ENCODE results near the gene PACSIN2.

PACSIN2 gene

GRCh38 chr22:42947211-42947990 is 67.5 kb downstream of the PACSIN2 start:
- Histone ChIP-seq H3K27ac (no peak overlapping the region), H2AFZ (no peak overlapping the region), H3K4me3 (ENCODE audit: low read depth, low read length) (no peak overlapping the region), H3K4me2 (ENCODE audit: low read length) (no peak overlapping the region), H3K27me3 (ENCODE audit: control insufficient read depth, insufficient read depth, low read length) (no peaks in the 10 kb centered on the region), H3K36me3 (ENCODE audit: control insufficient read depth, insufficient read depth, low read length) (no peaks in the 10 kb centered on the region), H3K4me1 (peaks cover 7% of the 10 kb centered on the region), H3K9ac (no peak overlapping the region), H3K79me2 (no peaks in the 10 kb centered on the region), H3K9me3 (ENCODE audit: control insufficient read depth, low read length) (no peaks in the 10 kb centered on the region)
- TF ChIP-seq CTCF (IDR thresholded peaks at IDR 0.05), result no peak

- no peaks in the 10 kb centered on the region for H3K9me3 ChIP-seq (ENCODE audit: control insufficient read depth, low read length)
- no peaks in the 10 kb centered on the region for H3K36me3 ChIP-seq (ENCODE audit: control insufficient read depth, insufficient read depth, low read length)
- no peak overlapping the region for H2AFZ ChIP-seq
- no peak overlapping the region for H3K4me2 ChIP-seq (ENCODE audit: low read length)
- TF ChIP-seq CTCF (IDR thresholded peaks at IDR 0.05), result no peak
- H3K27ac ChIP-seq, result no peak overlapping the region
- H3K9ac ChIP-seq, result no peak overlapping the region
- H3K4me1 ChIP-seq, result peaks cover 7% of the 10 kb centered on the region
- H3K27me3 ChIP-seq (ENCODE audit: control insufficient read depth, insufficient read depth, low read length), result no peaks in the 10 kb centered on the region
- H3K79me2 ChIP-seq, result no peaks in the 10 kb centered on the region
- H3K4me3 ChIP-seq (ENCODE audit: low read depth, low read length), result no peak overlapping the region
Measured at GRCh38 chr22:42946546-42947198, 68.3 kb downstream of the PACSIN2 start.

- H3K27me3 ChIP-seq (ENCODE audit: control insufficient read depth, insufficient read depth, low read length), result no peaks in the 10 kb centered on the region
- no peak overlapping the region for H3K9ac ChIP-seq
- H2AFZ ChIP-seq, result no peak overlapping the region
- no peak overlapping the region for H3K4me3 ChIP-seq (ENCODE audit: low read depth, low read length)
- H3K9me3 ChIP-seq (ENCODE audit: control insufficient read depth, low read length), result no peaks in the 10 kb centered on the region
- no peaks in the 10 kb centered on the region for H3K36me3 ChIP-seq (ENCODE audit: control insufficient read depth, insufficient read depth, low read length)
- TF ChIP-seq CTCF (IDR thresholded peaks at IDR 0.05), result no peak
- no peak overlapping the region for H3K4me2 ChIP-seq (ENCODE audit: low read length)
- peaks cover 4% of the 10 kb centered on the region for H3K79me2 ChIP-seq
- peaks cover 7% of the 10 kb centered on the region for H3K4me1 ChIP-seq
- peak overlapping the region; percentile 39 for H3K27ac ChIP-seq
Measured at GRCh38 chr22:42945736-42946135, 69.2 kb downstream of the PACSIN2 start.

GRCh38 chr22:42945027-42945426 is 69.9 kb downstream of the PACSIN2 start:
- Histone ChIP-seq H3K4me3 (ENCODE audit: low read depth, low read length) (no peak overlapping the region), H3K27ac (peak overlapping the region; percentile 39), H2AFZ (no peak overlapping the region), H3K79me2 (peaks cover 4% of the 10 kb centered on the region), H3K9me3 (ENCODE audit: control insufficient read depth, low read length) (no peaks in the 10 kb centered on the region), H3K4me1 (peaks cover 7% of the 10 kb centered on the region), H3K36me3 (ENCODE audit: control insufficient read depth, insufficient read depth, low read length) (no peaks in the 10 kb centered on the region), H3K4me2 (ENCODE audit: low read length) (no peak overlapping the region), H3K9ac (no peak overlapping the region), H3K27me3 (ENCODE audit: control insufficient read depth, insufficient read depth, low read length) (no peaks in the 10 kb centered on the region)
- no peak for TF ChIP-seq CTCF (IDR thresholded peaks at IDR 0.05)

Measured in parathyroid adenoma (tissue), 2 donors.